ENCODE data around the gene C22orf23. TPM values are rescaled to one million over a fixed set of nuclear protein-coding genes. Genes with fewer than 3 reads are reported as not detected.

The C22orf23 gene
- total RNA-seq, 4 donors from 2014 or later = not detected

DNA sequence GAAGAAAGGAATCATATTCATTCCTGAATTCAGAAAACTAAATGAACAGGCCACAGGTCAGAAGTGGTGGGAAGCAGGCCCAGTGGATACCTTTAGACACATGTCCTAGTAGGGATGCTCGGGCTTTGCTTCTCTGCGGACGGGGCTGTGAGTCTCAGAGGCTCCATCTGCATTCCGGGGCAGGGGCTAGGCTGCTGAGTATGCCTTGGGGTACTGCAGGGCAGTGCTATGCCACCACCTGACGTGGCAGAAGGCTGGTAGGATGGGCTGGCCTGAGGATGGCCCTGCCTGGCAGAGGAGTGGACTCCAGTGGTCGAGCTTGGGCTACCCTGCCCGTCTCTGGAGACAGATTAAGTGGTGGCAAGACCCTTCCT is 9.6 kb downstream of the C22orf23 start:
- Histone ChIP-seq H3K27me3 (no peaks in the 10 kb centered on the region), H3K27ac (no peak overlapping the region), H3K4me3 (no peak overlapping the region), H3K4me1 (no peaks in the 10 kb centered on the region), H3K36me3 (peaks cover 38% of the 10 kb centered on the region), H3K9me3 (no peaks in the 10 kb centered on the region)
- TF ChIP-seq POLR2A (IDR thresholded peaks at IDR 0.05) = no peak
- TF ChIP-seq, protein P1, sequence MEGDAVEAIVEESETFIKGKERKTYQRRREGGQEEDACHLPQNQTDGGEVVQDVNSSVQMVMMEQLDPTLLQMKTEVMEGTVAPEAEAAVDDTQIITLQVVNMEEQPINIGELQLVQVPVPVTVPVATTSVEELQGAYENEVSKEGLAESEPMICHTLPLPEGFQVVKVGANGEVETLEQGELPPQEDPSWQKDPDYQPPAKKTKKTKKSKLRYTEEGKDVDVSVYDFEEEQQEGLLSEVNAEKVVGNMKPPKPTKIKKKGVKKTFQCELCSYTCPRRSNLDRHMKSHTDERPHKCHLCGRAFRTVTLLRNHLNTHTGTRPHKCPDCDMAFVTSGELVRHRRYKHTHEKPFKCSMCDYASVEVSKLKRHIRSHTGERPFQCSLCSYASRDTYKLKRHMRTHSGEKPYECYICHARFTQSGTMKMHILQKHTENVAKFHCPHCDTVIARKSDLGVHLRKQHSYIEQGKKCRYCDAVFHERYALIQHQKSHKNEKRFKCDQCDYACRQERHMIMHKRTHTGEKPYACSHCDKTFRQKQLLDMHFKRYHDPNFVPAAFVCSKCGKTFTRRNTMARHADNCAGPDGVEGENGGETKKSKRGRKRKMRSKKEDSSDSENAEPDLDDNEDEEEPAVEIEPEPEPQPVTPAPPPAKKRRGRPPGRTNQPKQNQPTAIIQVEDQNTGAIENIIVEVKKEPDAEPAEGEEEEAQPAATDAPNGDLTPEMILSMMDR (IDR thresholded peaks at IDR 0.05) = no peak
- TF ChIP-seq EP300 (IDR thresholded peaks at IDR 0.05) = no peak
- no peak for TF ChIP-seq POLR2AphosphoS5 (IDR thresholded peaks at IDR 0.05)
- DNase-seq (ENCODE audit: low spot score in 2 of 2) = no peak
- 77% methylated on average over 6 of the region's 7 CpGs for WGBS

DNA sequence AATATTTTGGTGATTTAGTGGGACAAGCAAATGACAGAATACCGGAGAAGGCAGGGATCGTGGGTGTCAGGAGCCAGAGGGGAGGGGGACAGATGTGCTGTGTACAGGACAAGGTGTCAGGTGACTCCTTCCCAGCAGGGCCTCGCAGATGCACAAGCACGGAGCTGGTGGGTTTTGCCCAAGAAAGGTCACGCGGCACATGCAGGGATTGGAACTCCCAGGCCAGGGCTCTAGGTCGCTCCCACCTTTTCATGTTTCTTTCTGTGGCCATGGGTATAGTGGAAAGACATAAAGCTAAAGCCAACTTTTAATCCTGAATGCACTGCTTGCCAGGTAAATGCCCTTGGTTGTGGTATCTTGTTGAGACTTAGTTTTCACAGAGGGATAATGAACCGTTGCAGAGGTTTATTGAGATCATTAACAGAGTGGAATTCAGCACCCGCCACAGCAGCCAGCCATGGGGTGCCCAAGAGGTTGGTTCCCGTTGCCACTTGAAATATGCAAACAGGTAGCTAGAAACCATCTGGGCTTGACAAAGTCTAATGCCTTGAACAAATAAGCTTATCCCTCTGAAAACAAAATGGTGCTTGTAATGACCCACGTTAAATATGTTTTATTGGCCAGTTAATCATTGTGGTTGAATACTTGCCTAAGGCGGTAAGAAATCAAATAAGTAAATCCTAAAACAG is 10.1 kb downstream of the C22orf23 start:
- H3K27ac ChIP-seq = no peak overlapping the region
- TF ChIP-seq POLR2AphosphoS5 (IDR thresholded peaks at IDR 0.05) = no peak
- no peaks in the 10 kb centered on the region for H3K27me3 ChIP-seq
- H3K4me3 ChIP-seq = no peak overlapping the region
- DNase-seq (ENCODE audit: low spot score in 2 of 2) = no peak
- no peaks in the 10 kb centered on the region for H3K4me1 ChIP-seq
- H3K36me3 ChIP-seq = peaks cover 38% of the 10 kb centered on the region
- H3K9me3 ChIP-seq = no peaks in the 10 kb centered on the region
- 83% methylated on average over 12 of the region's 12 CpGs for WGBS

DNA sequence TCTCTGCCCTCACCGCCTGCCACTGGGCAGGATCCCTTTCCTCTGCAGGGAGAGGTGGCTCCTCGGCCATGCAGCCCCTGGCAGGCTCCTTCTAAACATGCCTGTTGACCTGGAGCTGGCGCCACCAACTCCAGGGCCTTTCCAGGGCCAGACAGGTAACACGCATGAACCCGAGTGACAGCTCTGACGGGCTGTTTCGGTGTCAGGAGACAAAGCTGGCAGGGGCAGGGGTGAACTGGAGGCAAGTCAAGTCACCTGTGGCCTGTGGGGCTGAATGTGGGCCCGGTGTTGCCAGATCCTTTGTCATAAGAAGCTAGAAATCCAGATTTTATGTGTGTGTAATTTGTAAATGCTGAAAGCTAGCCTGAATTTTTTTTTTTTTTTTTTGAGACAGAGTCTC is 11.3 kb downstream of the C22orf23 start:
- Histone ChIP-seq H3K4me1 (no peaks in the 10 kb centered on the region), H3K27me3 (no peaks in the 10 kb centered on the region), H3K36me3 (peaks cover 47% of the 10 kb centered on the region), H3K9me3 (no peaks in the 10 kb centered on the region), H3K27ac (no peak overlapping the region), H3K4me3 (no peak overlapping the region)
- DNase-seq (ENCODE audit: low spot score in 2 of 2) = no peak
- TF ChIP-seq, protein P1 (IDR thresholded peaks at IDR 0.05) = no peak
- TF ChIP-seq POLR2A (IDR thresholded peaks at IDR 0.05) (no peak), POLR2AphosphoS5 (IDR thresholded peaks at IDR 0.05) (no peak), EP300 (IDR thresholded peaks at IDR 0.05) (no peak)
- 90% methylated on average over 6 of the region's 8 CpGs for WGBS

DNA sequence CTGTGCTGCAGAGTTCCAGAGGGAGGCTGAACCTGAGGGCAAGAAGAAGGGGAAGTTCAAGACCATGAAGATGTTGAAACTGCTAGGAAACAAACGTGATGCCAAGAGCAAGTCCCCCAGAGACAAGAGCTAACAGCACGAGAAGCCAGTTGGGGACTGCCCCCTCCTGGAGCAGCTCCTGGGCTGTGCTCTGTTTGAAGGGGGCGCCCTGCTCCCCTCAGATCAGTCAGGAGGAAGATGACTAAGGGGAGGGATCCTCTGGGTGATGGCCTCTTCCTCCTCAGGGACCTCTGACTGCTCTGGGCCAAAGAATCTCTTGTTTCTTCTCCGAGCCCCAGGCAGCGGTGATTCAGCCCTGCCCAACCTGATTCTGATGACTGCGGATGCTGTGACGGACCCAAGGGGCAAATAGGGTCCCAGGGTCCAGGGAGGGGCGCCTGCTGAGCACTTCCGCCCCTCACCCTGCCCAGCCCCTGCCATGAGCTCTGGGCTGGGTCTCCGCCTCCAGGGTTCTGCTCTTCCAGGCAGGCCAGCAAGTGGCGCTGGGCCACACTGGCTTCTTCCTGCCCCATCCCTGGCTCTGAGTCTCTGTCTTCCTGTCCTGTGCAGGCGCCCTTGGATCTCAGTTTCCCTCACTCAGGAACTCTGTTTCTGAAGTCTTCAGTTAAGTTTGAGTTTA is 12.6 kb downstream of the C22orf23 start:
- Histone ChIP-seq H3K27ac (no peak overlapping the region), H3K4me1 (no peaks in the 10 kb centered on the region), H3K36me3 (peaks cover 58% of the 10 kb centered on the region), H3K27me3 (no peaks in the 10 kb centered on the region), H3K4me3 (no peak overlapping the region), H3K9me3 (no peaks in the 10 kb centered on the region)
- TF ChIP-seq, protein P1 (IDR thresholded peaks at IDR 0.05) = no peak
- no peak for DNase-seq (ENCODE audit: low spot score in 2 of 2)
- WGBS = 61% methylated on average over 4 of the region's 12 CpGs

DNA sequence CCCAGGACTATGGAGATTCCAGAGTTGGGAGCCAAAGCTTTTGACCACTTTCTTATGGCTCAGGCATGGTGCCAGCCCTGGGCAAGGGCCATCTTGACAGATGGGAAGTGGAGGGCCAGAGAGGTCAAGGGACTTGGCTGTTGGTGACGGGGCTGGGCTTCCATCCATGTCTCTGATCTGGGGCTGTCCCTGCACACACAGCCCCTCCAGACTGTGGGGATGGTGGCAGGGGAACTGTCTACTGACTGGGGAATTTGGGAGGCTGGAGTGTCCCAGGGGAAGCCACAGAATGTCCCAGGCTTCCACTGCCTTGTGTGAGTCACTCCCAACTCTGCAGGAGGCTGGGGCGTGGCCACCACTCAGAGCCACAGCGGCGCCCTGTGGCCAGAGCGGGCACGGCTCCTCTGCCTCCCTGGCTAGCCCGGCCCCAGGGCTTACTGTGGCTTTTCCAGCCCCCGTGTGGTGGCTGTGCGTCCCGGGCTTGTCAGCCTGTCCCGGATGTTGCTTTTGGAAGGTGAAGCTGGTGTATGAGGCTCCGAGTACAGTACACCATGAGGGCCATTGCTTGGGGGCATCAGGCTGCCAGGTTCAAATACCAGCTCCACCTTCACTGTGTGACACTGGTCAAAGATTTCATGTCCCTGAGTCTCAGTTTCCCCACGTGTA is 19.6 kb downstream of the C22orf23 start:
- no peak overlapping the region for H3K4me3 ChIP-seq
- H3K9me3 ChIP-seq = no peaks in the 10 kb centered on the region
- 5% methylated on average over 9 of the region's 13 CpGs for WGBS
- DNase-seq (ENCODE audit: low spot score in 2 of 2) = peak; percentile 93
- H3K4me1 ChIP-seq = peaks cover 43% of the 10 kb centered on the region
- TF ChIP-seq POLR2A (IDR thresholded peaks at IDR 0.05) (no peak), POLR2AphosphoS5 (IDR thresholded peaks at IDR 0.05) (peak in 2 of 3 donors; percentile 6 to 66), EP300 (IDR thresholded peaks at IDR 0.05) (no peak)
- TF ChIP-seq, protein P1 (IDR thresholded peaks at IDR 0.05) = peak; percentile 97 to 99
- H3K27me3 ChIP-seq = no peaks in the 10 kb centered on the region
- H3K27ac ChIP-seq = peak overlapping the region; percentile 80
- peaks cover 58% of the 10 kb centered on the region for H3K36me3 ChIP-seq

Measured in suprapubic skin (tissue), 4 donors.